GM18520 (cell line): ENCODE results near the gene PCSK6.

Experiments
- ATAC-seq: cut with Tn5 transposase; IDR thresholded peaks from one replicate; pipeline ENCODE4 v1.9.1; 2021; ENCODE audit not compliant: unreplicated experiment

Gene PCSK6

DNA sequence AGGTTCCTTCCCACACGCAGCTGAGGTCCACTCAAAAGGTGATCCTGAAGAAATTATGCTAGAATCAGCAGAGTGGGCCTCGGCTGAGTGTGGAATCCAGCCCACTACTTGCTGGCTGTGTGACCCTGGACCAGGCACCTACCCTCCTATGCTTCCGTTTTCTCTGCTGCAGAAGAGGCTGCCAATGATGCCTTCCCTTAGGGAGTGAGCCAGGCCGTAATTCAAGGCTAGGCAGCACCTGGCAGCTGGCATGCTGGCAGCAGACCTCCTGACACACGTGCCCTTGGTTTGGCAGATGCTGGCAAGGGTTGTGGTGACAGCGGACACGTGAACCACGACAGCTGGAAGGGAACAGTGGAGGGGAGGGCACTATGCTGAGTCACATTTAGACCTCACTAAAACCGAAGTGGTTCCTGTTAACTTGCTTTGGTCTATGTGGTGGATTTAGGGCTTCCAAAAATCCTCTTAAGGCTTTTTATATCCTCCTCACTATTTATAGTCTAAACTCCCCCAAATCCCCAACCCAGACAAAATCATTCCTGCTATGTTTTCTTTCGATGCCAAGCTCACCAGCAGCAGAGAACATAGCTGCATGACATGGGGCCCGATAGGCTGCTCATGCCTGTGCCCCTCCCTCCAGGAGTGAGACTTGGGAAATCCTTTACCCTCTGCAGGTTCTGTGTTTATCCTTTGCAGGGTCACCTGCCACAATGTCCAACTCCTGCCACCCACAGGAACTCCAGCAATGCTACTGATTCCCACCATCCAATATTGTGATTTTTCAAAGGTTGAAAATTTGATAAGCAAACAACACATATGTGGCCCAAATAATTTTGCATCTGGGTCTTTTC lies 10.6 kb upstream of the PCSK6 start:
- ATAC-seq: peak; percentile 53

DNA sequence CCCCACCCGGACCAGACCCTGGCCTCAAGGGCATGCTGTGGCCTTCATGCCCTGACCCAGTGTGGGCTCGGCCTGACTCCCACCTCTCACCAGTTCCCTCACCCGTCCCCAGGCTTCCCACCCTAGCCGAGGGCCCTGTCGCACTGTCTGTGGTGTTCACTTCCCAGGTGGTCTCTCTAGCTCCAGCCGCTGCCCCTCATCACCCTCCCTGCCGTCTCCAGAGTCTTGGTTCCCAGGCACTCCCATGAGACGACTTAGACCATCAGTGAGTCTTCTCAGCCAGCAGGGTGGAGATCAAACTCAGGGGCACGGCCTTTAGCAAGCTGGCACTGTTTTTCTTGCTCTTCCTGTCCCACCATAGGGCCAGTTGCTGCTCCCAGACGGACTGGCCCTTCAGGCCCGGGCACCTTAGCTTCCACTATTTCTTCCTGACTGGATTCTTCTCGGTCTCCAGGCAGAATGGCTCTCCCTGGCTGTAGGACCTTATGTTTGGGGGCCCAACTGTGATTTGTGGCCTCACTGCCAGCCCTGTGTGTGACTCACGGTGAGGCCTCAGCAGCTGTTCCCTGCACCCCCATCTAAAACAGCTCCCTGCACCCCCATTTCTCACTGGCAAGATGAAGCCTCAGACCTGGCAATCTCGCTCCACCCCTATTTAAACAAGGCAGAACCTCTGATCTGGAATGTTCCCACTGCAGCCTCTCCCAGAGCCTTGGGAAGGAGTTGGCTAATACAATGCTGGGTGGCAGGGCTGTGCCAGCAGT lies 9.4 kb upstream of the PCSK6 start:
- ATAC-seq: no peak

GRCh38 chr15:101498076-101498716 lies 8.7 kb upstream of the PCSK6 start:
- no peak for ATAC-seq

- no peak for ATAC-seq
Observed at GRCh38 chr15:101497484-101498034, 8.1 kb upstream of the PCSK6 start.

GRCh38 chr15:101497017-101497416 lies 7.5 kb upstream of the PCSK6 start:
- ATAC-seq: no peak

GRCh38 chr15:101496198-101496986 lies 6.9 kb upstream of the PCSK6 start:
- no peak for ATAC-seq

DNA sequence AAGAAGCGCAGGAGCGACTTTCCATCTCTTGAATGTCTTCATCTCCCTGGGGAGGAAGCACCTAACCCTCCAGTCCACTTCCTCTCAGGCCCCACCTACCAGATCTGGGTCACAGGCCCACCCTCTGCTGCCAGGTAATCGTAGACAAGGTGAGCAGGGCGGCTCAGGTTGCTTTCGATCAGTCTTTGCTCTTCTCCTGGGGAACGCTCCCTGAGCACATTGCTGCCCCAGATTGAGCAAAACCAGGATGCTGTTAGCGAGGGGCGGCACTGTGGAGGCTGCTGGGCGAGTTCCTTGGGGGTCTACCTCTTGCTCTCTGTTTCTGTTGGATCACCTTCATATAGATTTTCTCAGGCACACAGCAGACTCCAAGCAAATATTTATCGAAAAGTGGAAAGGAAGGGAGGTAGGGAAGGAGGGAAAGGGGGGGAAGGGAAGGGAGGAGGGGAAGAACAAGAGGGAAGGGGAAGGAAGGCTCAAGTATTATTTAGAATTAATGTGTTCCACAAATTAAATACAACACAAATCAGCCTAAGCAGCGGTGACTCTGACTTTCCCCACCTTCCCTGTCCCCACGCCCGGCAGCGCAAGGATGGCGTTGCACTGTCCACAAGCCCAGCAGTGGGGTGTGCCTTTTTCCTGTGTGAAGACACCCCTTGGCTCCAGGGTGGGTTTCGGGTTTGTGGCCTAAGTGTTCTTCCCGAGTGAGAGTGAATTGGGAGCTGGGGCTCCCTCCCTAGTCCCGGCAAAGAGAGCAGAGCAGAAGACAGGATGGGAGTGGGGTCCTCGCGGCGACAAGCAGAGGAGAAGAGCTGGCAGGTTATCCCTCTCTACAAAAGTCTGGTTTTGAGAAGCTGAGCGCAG lies 6.1 kb upstream of the PCSK6 start:
- no peak for ATAC-seq

DNA sequence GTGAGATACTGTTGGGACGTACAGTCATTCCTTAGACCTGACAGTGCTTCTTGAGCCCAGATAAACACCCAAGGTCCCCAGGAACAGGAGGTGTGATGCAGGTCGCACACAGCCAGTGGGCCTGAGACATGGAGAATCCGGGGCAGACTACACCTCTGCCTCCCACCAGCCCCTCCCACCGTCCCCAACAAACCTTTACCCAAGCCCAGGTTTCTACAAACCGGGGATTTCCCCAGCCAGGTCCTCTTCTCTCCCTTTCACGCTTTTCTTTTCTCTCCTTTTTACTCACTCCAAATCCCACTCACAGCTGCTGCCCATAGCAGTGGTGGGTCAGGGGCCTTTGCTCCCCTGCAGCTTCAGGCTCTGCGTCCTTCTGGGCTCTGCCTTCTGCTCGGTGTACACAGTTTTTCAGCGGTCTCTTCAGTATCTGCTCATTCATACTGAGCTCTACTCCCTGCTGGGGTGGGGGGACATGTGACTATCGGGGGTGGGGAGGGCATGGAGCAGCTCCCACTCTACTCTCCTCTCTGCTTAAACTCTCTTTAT lies 4.8 kb upstream of the PCSK6 start:
- ATAC-seq: no peak

GRCh38 chr15:101492766-101493692 lies 3.5 kb upstream of the PCSK6 start:
- ATAC-seq: no peak

DNA sequence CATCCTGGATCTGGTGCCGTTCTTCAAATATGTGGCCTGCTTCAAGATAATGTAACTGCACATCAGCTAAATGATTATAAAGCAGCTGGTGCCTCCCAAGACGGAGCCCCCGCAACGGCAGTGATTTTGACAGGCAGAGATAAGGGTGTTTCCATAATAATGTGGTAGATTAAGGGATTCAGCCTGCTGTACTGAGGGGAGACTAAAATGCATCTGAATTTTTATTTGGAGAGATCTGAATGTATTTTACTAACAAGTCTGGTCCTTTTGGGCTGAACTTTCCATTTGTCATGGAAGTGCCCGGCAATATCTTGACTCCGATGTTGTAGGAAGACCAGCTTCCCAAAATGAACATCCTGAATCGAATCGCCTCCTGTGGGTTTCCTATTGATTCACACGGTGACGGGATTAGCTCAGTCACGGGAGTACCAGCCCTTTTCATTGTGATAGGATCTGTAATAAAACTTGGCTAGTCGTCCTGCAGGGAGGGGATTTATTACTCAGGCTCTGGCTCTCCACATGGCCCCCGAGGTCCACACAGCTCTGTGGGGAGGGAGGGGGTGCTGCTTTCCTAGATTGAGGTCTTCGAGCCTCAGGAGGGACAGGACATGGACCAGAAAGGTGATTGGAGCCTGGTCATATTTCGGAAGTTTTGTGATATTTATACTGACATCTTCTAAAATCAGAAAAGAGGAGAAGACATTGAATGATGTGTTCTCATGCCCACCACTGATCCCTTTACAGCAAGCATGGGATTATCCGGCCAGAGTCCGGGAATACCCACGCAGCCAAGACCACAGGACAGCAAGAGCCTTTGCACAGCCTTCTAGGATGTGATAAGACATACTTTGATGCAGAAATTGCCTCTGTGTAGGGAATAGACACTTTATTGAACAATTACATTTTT lies 2.5 kb upstream of the PCSK6 start:
- ATAC-seq: no peak

GRCh38 chr15:101490922-101491733 lies 1.6 kb upstream of the PCSK6 start:
- no peak for ATAC-seq

DNA sequence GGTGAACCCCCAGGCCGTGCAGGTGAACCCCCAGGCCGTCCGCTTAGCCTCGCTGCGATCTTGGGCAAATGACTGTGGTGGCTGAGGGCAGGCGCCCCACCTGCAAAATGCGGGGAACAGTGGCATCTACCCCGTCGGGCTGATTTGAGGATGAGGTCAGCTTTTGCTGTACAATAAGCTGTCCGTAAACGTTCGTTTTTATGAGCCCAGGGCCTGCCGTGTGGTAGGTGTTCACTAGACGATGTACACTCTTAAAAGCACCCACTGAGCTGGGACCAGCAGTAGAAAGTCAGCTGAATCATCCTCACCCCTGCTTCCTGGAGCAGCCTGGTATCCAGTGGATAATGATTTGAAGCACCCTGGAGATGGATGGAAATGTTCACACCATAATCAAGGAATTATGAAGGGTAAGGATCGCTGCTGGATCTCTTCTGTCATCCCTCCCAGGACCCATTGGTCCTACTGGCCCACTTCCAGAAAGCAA lies 943 bp upstream of the PCSK6 start:
- no peak for ATAC-seq

GRCh38 chr15:101489237-101489598 lies 289 bp downstream of the PCSK6 start:
- no peak for ATAC-seq

DNA sequence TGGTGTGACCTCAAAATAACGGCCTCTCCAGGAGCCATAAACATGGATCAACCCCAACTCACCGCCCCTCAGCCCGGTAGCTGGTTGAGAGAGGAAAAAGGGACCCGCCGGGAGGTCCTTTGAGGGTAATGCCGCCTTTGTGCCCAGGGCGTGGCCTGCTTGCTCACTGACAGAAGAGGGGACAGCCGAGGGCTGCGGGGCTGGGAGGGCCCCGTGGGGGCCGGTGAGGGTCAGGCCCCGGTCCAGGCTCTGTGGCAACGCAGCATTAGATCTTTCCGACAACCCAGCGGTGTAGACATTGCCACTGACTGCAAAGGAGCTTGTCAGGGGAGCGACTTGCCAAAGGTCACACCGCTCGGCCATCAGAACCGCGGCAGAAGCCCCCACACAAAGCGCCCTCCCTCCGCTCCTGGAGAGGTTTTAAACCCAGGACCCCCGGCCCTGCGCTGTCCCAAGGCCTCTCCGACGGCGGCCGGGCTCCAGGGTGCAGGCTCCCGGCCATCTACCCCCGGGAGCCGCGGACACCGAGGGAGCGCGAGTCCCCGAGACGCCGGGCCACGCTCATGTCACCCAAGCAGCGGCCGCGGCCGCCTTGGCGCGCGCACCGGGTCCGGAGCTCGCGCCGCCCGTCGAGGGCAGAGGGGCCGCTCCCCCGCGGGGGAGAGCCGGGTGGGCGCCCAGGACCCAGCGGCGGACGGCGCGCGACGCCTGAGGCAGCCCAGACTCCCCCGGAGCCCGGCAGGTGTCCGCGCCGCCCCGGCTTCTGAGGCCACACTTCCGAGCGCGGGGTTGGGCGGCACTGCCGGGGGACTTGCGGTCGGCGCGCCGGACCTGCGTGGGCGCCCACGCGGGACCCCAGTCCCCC lies 975 bp downstream of the PCSK6 start:
- no peak for ATAC-seq

DNA sequence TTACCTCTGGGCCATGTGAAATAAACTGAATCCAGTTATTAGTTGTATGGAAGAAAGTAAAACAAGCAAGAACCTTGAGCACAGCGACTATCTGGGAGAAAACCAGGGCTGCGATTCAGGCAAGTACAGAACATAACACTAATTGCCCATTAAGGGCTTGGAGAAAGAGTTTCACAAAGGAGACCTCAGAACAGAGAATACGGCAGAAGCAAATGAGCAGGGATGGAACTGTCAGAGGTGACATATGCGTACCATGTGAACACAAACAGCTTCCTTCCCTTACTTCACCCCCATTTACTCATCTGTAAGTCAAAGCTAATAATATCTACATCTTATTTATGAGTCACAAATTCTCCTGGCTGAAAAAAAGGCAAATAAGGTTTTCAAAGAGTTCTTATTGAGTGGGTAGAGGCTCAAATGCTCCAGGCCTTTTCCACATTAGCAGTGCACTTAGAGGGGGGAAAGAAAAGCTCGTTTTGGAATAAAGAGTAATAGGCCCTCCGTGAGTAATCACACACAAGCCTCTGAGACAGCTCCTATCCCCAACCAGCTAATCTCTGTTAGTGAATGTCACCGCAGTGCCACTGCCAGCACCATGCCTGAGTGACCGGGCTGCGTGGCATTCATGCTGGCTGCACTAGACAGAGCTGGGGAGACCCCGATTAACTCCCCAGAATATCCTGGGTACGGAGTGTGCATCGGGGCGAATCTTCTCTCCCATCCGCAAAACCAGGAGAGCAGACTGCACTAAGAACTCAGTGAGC lies 2.6 kb downstream of the PCSK6 start:
- no peak for ATAC-seq
